GM15510 (cell line): ENCODE results near the gene EYS.

ENCODE experiments used
- POLR2A ChIP-seq: IDR thresholded peaks from 3 replicates; pipeline ENCODE4 v1.6.1; 2011; ENCODE audit warnings: borderline replicate concordance; ENCODE audit not compliant: insufficient read length; ENCODE audit errors: extremely low read depth

The EYS gene

GRCh38 chr6:65126667-65127066, 580.4 kb downstream of the EYS start:
- no peak for TF ChIP-seq POLR2A

- no peak for TF ChIP-seq POLR2A
Observed at GRCh38 chr6:65123521-65123920, 583.5 kb downstream of the EYS start.

- TF ChIP-seq POLR2A = no peak
Observed at GRCh38 chr6:65117817-65118409, 589.1 kb downstream of the EYS start.

GRCh38 chr6:65116326-65116725, 590.7 kb downstream of the EYS start:
- no peak for TF ChIP-seq POLR2A

GRCh38 chr6:65113581-65113980, 593.4 kb downstream of the EYS start:
- TF ChIP-seq POLR2A = no peak

GRCh38 chr6:65112435-65112834, 594.6 kb downstream of the EYS start:
- no peak for TF ChIP-seq POLR2A

- no peak for TF ChIP-seq POLR2A
Observed at GRCh38 chr6:65110031-65110430, 597.0 kb downstream of the EYS start.

GRCh38 chr6:65098349-65098748, 608.7 kb downstream of the EYS start:
- no peak for TF ChIP-seq POLR2A

GRCh38 chr6:65091561-65091960, 615.5 kb downstream of the EYS start:
- TF ChIP-seq POLR2A = no peak

- no peak for TF ChIP-seq POLR2A
Observed at GRCh38 chr6:65088575-65088974, 618.5 kb downstream of the EYS start.

GRCh38 chr6:65081756-65082155, 625.3 kb downstream of the EYS start:
- no peak for TF ChIP-seq POLR2A

- TF ChIP-seq POLR2A = no peak
Observed at GRCh38 chr6:65075705-65076230, 631.3 kb downstream of the EYS start.

- TF ChIP-seq POLR2A = no peak
Observed at GRCh38 chr6:65072500-65072899, 634.5 kb downstream of the EYS start.

- TF ChIP-seq POLR2A = no peak
Observed at GRCh38 chr6:65071480-65071879, 635.5 kb downstream of the EYS start.

- TF ChIP-seq POLR2A = no peak
Observed at GRCh38 chr6:65064844-65065243, 642.2 kb downstream of the EYS start.

- no peak for TF ChIP-seq POLR2A
Observed at GRCh38 chr6:65059568-65059967, 647.5 kb downstream of the EYS start.

- no peak for TF ChIP-seq POLR2A
Observed at GRCh38 chr6:65055545-65055944, 651.5 kb downstream of the EYS start.
